Body of pancreas (tissue), 4 donors: ENCODE measurements around the gene HAUS1.
"Not testable (repeated sequence)": the region's sequence is repeated elsewhere in the genome, so short reads cannot be mapped to it uniquely, and the experiment has no call there.

Source experiments
- CTCF ChIP-seq, 7 experiments: fragments of 450-650 bp in 4 of 7; fragments of 200-600 bp in 3 of 7; sonication (generic) in 3 of 7; IDR thresholded peaks; one replicate each; pipeline ENCODE4 v1.5.1; 2016 to 2019; ENCODE audit warnings: antibody characterized with exemption in 7 of 7
- POLR2A ChIP-seq, 3 donors: fragments of 450-650 bp; IDR thresholded peaks; one replicate each; pipeline ENCODE4 v1.6.1; 2016; ENCODE audit warnings: antibody characterized with exemption in 3 of 3, mild to moderate bottlenecking in 2 of 3

- TF ChIP-seq CTCF, POLR2A (IDR thresholded peaks at IDR 0.05): not testable (repeated sequence)
Observed at GRCh38 chr18:46130549-46130948, 26.4 kb downstream of the HAUS1 start.
